Measurements from ENCODE around the gene RND1. TPM values are rescaled to one million over a fixed set of nuclear protein-coding genes. Genes with fewer than 3 reads are reported as not detected.

Gene RND1
- total RNA-seq, 2 experiments from 2014 or later = 7.3 to 13.9 TPM

GRCh38 chr12:48901278-48901677 lies 35.6 kb upstream of the RND1 start:
- no peaks in the 10 kb centered on the region for H3K9me3 ChIP-seq (ENCODE audit: low read length)
- BruUV-seq (replicated peaks) = no TSS peak
- H3K79me2 ChIP-seq (ENCODE audit: insufficient read depth, low read depth, low read length) = no peaks in the 10 kb centered on the region
- no peak for TF ChIP-seq EZH2phosphoT487 (IDR thresholded peaks at IDR 0.05; ENCODE audit: borderline replicate concordance, low read depth, low read length)
- TF ChIP-seq CTCF (conservative IDR thresholded peaks at IDR 0.05; ENCODE audit: low read length) = no peak
- intact Hi-C loops (cut with micrococcal nuclease; ENCODE audit: unreplicated experiment) = no loop called here
- no peak overlapping the region for H2AFZ ChIP-seq (ENCODE audit: low read length)
- no peak overlapping the region for H3K27ac ChIP-seq (ENCODE audit: low read depth, low read length, poor library complexity, severe bottlenecking)
- no peaks in the 10 kb centered on the region for H3K36me3 ChIP-seq (ENCODE audit: insufficient read depth, low read length)
- no peak overlapping the region for H3K4me3 ChIP-seq (ENCODE audit: low read depth, low read length, poor library complexity, severe bottlenecking)
- H3K4me1 ChIP-seq (ENCODE audit: insufficient read depth, low read length, poor library complexity, severe bottlenecking) = no peaks in the 10 kb centered on the region
- CTCF ChIA-PET (ENCODE audit: unreplicated experiment) = no interaction called here
- no peak overlapping the region for H3K4me2 ChIP-seq (ENCODE audit: low read length)
- no peak for DNase-seq (ENCODE audit: low spot score)
- POLR2A ChIA-PET = interaction anchor here (0.6 to 0.7 kb wide), 2 partner anchors 44 to 119 kb away, joined by 3 to 5 read pairs; no protein-coding TSS in a partner anchor
- H4K20me1 ChIP-seq (ENCODE audit: insufficient read depth, low read length) = no peaks in the 10 kb centered on the region
- no peaks in the 10 kb centered on the region for H3K9me2 ChIP-seq (ENCODE audit: insufficient read depth, low read length)

GRCh38 chr12:48899651-48900050 lies 34.0 kb upstream of the RND1 start:
- ChIA-PET POLR2A (interaction anchor here (0.8 to 1.6 kb wide), 3 partner anchors 47 to 115 kb away, joined by 3 to 4 read pairs (median 4); no protein-coding TSS in a partner anchor), CTCF (ENCODE audit: unreplicated experiment) (no interaction called here)
- Histone ChIP-seq H4K20me1 (ENCODE audit: insufficient read depth, low read length) (no peaks in the 10 kb centered on the region), H3K9me2 (ENCODE audit: insufficient read depth, low read length) (no peaks in the 10 kb centered on the region), H3K79me2 (ENCODE audit: insufficient read depth, low read depth, low read length) (no peaks in the 10 kb centered on the region), H2AFZ (ENCODE audit: low read length) (no peak overlapping the region), H3K27ac (ENCODE audit: low read depth, low read length, poor library complexity, severe bottlenecking) (no peak overlapping the region), H3K4me1 (ENCODE audit: insufficient read depth, low read length, poor library complexity, severe bottlenecking) (no peaks in the 10 kb centered on the region), H3K4me3 (ENCODE audit: low read depth, low read length, poor library complexity, severe bottlenecking) (no peak overlapping the region), H3K36me3 (ENCODE audit: insufficient read depth, low read length) (no peaks in the 10 kb centered on the region), H3K4me2 (ENCODE audit: low read length) (no peak overlapping the region), H3K9me3 (ENCODE audit: low read length) (no peaks in the 10 kb centered on the region)
- BruUV-seq (replicated peaks) = no TSS peak
- no peak for DNase-seq (ENCODE audit: low spot score)
- TF ChIP-seq CTCF (conservative IDR thresholded peaks at IDR 0.05; ENCODE audit: low read length) = no peak
- no peak for TF ChIP-seq EZH2phosphoT487 (IDR thresholded peaks at IDR 0.05; ENCODE audit: borderline replicate concordance, low read depth, low read length)
- intact Hi-C loops (cut with micrococcal nuclease; ENCODE audit: unreplicated experiment) = no loop called here

DNA sequence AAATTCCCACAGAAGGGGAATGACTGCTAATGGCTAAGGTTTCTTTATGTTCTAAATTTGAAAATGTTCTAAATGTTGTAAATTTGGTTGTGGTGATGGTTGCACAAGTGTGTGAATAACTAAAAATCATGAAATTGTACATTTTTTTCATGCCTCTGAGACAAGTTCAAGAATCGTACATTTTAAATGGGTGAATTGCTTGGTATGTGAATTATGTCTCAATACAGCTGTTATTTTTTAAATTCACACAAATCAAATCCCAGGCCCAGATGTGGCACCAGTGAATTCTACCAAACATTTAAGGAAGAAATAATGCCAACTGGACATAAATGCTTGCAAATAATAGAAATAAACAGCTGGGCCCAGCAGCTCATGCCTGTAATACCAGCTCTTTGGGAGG lies 28.6 kb upstream of the RND1 start:
- H3K4me1 ChIP-seq (ENCODE audit: insufficient read depth, low read length, poor library complexity, severe bottlenecking) = peaks cover 6% of the 10 kb centered on the region

More for the DNA sequence above, 28.6 kb upstream of the RND1 start:
- Histone ChIP-seq H3K9me2 (ENCODE audit: insufficient read depth, low read length) (no peaks in the 10 kb centered on the region), H3K79me2 (ENCODE audit: insufficient read depth, low read depth, low read length) (no peaks in the 10 kb centered on the region), H3K4me2 (ENCODE audit: low read length) (no peak overlapping the region), H3K9me3 (ENCODE audit: low read length) (no peaks in the 10 kb centered on the region), H3K27ac (ENCODE audit: low read depth, low read length, poor library complexity, severe bottlenecking) (no peak overlapping the region), H3K4me3 (ENCODE audit: low read depth, low read length, poor library complexity, severe bottlenecking) (no peak overlapping the region), H4K20me1 (ENCODE audit: insufficient read depth, low read length) (no peaks in the 10 kb centered on the region), H3K36me3 (ENCODE audit: insufficient read depth, low read length) (no peaks in the 10 kb centered on the region), H2AFZ (ENCODE audit: low read length) (no peak overlapping the region)
- CTCF ChIA-PET (ENCODE audit: unreplicated experiment) = no interaction called here
- BruUV-seq (replicated peaks) = no TSS peak
- POLR2A ChIA-PET = interaction anchor here (0.8 kb wide), 1 partner anchor 42 kb away, joined by 3 read pairs; no protein-coding TSS in a partner anchor
- TF ChIP-seq EZH2phosphoT487 (IDR thresholded peaks at IDR 0.05; ENCODE audit: borderline replicate concordance, low read depth, low read length) (no peak), CTCF (conservative IDR thresholded peaks at IDR 0.05; ENCODE audit: low read length) (no peak)
- no peak for DNase-seq (ENCODE audit: low spot score)
- intact Hi-C loops (cut with micrococcal nuclease; ENCODE audit: unreplicated experiment) = no loop called here
